ENCODE data around the gene CHADL.

CHADL gene

GRCh38 chr22:41230401-41230785 lies 10.3 kb downstream of the CHADL start:
- in situ Hi-C loops (cut with HindIII; ENCODE audit: low sequenced_read_pairs) = no loop called here

DNA sequence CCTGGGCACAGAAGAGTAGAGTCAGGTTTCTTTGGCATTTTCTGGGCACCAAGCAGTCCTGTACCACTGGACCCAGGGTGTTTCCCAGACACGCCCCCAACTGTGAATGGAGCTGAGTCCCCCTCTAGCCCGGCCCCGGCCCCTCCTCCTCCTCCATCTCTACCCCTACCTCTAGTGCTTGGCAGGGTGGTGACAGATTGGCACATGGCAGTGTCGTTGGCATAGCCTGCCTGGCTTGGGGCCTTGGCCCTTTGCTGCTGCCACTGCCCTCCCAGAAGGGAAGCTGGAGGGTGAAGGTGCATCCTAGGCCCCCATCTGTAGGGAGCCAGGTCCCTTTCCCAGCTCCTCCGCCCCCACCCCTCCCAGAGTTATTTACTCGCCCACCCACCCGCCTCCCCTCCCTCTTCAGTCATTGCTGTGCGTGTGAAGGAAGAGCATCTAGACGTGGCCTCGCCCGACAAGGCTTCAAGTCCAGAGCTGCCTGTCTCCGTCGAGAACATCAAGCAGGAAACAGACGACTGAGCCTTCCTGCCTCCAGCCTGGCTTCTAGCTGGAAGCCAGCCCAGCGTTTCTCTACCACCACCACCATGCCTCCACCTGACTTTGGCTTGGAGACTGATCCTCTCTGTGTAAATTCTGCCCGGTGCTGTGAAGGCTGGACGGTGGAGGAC lies 10.9 kb downstream of the CHADL start:
- in situ Hi-C loops (cut with HindIII; ENCODE audit: low sequenced_read_pairs) = no loop called here

GRCh38 chr22:41229215-41229614 lies 11.5 kb downstream of the CHADL start:
- in situ Hi-C loops (cut with HindIII; ENCODE audit: low sequenced_read_pairs) = no loop called here

- in situ Hi-C loops (cut with HindIII; ENCODE audit: low sequenced_read_pairs) = no loop called here
These were observed 13.7 kb downstream of the CHADL start for GRCh38 chr22:41226723-41227655.

GRCh38 chr22:41223535-41223934 lies 17.2 kb downstream of the CHADL start:
- in situ Hi-C loops (cut with HindIII; ENCODE audit: low sequenced_read_pairs) = no loop called here

DNA sequence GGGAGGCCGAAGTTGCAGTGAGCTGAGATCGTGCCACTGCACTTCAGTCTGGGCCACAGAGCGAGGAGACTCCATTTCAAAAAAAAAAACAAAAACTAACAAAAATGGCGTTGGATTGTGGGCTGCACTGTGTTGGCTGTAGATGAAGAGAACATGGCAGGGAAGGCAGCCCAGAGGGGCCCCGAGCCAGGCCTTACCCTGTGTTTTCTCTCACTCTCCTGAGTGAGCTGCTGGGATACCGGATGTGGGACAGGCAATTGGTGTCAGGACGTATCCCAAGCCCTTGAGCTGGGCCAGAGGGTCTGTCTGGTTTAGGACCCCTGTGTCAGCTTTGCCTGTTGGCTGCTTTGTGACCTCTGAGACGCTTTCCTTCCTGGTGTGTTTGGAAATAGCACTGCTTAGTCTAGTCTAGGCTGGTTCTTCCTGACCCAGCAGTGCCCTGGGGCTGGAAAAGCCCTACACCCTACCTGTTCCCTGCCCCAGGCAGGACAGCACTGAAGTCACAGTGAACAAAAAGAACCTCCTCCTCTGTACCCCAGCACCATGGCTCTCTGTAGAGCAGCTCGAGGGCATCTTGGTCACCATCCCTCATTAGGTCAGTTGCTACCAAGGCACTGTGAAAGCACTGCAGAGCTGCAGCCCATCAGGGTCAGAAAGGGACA lies 17.8 kb downstream of the CHADL start:
- in situ Hi-C loops (cut with HindIII; ENCODE audit: low sequenced_read_pairs) = no loop called here

- in situ Hi-C loops (cut with HindIII; ENCODE audit: low sequenced_read_pairs) = no loop called here
These were observed 23.1 kb downstream of the CHADL start for GRCh38 chr22:41217553-41218157.

GRCh38 chr22:41216984-41217383 lies 23.7 kb downstream of the CHADL start:
- in situ Hi-C loops (cut with HindIII; ENCODE audit: low sequenced_read_pairs) = no loop called here

GRCh38 chr22:41215926-41216325 lies 24.8 kb downstream of the CHADL start:
- in situ Hi-C loops (cut with HindIII; ENCODE audit: low sequenced_read_pairs) = no loop called here

GRCh38 chr22:41215409-41215808 lies 25.3 kb downstream of the CHADL start:
- in situ Hi-C loops (cut with HindIII; ENCODE audit: low sequenced_read_pairs) = no loop called here

GRCh38 chr22:41206719-41207118 lies 34.0 kb downstream of the CHADL start:
- in situ Hi-C loops (cut with HindIII; ENCODE audit: low sequenced_read_pairs) = no loop called here

GRCh38 chr22:41204992-41205900 lies 35.5 kb downstream of the CHADL start, which contains the start of gene L3MBTL2:
Gene L3MBTL2, plus strand, starts transcription at chr22:41205312. Its CDS starts 51 bp downstream, at chr22:41205363.
- in situ Hi-C loops (cut with HindIII; ENCODE audit: low sequenced_read_pairs) = no loop called here

GRCh38 chr22:41204066-41204465 lies 36.7 kb downstream of the CHADL start:
- in situ Hi-C loops (cut with HindIII; ENCODE audit: low sequenced_read_pairs) = no loop called here

GRCh38 chr22:41203118-41203517 lies 37.6 kb downstream of the CHADL start:
- in situ Hi-C loops (cut with HindIII; ENCODE audit: low sequenced_read_pairs) = no loop called here

GRCh38 chr22:41201141-41201540 lies 39.6 kb downstream of the CHADL start:
- in situ Hi-C loops (cut with HindIII; ENCODE audit: low sequenced_read_pairs) = no loop called here

DNA sequence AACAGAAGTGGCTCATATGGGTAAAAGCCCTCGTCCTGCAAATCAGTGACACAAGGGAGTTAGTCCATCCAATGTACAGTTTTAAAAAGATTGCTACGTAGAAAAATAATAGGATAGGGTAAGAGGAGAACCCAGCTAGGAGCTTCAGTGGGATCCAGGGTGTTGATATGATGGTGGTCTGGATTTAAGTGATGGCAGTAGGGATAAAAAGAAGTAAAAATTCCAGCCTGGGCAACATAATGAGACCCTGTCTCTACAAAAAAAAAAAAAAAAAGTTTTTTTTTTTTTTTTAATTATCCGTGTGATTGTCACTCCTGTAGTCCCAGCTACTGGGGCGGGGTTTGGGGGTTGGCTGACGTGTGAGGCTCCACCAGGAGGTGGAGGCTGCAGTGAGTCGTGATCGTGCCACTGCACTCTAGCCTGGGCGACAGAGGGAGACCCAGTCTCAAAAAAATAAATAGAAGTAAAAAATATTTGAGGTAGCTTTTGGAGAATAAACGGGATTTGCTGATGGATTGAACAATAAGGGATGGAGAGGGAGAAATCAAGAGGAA lies 42.6 kb downstream of the CHADL start:
- in situ Hi-C loops (cut with HindIII; ENCODE audit: low sequenced_read_pairs) = no loop called here

- in situ Hi-C loops (cut with HindIII; ENCODE audit: low sequenced_read_pairs) = no loop called here
These were observed 43.4 kb downstream of the CHADL start for GRCh38 chr22:41197038-41197972.

GRCh38 chr22:41193829-41194228 lies 46.9 kb downstream of the CHADL start:
- in situ Hi-C loops (cut with HindIII; ENCODE audit: low sequenced_read_pairs) = no loop called here

- in situ Hi-C loops (cut with HindIII; ENCODE audit: low sequenced_read_pairs) = no loop called here
These were observed 49.3 kb downstream of the CHADL start for GRCh38 chr22:41191467-41191866.
